IPS-11a (cell line): ENCODE measurements around the gene TIPARP.
"Not testable (repeated sequence)": the region's sequence is repeated elsewhere in the genome, so short reads cannot be mapped to it uniquely, and the experiment has no call there.

Source experiments
- H3K4me3 ChIP-seq: one replicate; pipeline ENCODE4 v1.5.1; 2013; ENCODE audit warnings: low read depth, low read length, control low read depth

TIPARP gene

DNA sequence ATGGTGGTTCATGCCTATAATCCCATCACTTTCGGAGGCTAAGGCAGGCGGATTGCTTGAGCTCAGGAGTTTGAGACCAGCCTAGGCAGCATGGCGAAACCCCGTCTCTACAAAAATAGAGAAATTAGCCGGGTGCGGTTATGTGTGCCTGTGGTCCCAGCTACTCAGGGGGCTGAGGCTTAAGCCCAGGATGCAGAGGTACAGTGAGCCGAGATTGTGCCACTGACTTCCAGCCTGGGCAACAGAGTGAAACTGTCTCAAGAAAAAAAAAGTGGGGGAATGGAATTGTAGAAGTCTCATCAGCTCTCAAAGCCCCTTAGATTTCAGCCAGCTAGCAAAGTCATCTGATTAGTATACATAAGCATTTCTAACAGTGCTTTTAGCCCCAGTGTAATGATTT lies 33.2 kb downstream of the TIPARP start:
- H3K4me3 ChIP-seq = no peak overlapping the region

DNA sequence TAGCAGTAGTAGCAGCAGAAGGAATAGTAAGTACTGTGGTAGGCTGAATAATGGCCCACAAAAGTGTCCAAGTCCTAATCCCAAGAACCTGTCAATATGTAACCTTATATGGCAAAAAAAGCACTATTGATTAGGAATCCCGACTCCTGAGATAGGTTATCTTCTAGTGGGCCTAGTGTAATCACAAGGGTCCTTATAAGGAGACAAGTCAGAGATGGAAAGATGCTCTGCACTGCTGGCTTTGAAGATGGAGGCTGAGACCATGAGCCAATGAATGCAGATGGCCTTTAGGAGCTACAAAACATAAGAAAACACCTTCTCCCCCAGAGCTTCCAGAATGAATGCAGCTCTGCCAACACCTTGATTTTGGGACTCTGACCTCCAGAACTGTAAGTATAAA lies 36.0 kb downstream of the TIPARP start:
- H3K4me3 ChIP-seq = no peak overlapping the region

DNA sequence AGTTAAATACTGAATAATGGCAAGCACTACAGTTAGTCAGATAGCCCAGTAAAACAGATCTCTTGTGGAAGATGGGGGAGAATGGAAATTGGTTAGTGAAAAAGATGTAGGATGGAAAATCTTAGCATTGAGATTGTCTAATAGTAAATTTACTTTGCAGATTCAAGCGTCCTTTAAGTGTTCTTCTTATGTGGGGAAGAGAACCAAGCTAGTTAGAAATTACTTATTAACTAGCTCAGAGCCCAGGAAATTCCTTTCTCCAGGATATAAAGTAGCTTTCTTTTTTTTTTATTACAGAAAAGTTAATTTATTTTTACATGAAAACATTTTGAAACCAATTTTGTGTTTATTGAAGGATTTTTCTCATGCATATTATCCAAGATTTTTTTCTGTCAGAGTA lies 36.7 kb downstream of the TIPARP start:
- H3K4me3 ChIP-seq = no peak overlapping the region

DNA sequence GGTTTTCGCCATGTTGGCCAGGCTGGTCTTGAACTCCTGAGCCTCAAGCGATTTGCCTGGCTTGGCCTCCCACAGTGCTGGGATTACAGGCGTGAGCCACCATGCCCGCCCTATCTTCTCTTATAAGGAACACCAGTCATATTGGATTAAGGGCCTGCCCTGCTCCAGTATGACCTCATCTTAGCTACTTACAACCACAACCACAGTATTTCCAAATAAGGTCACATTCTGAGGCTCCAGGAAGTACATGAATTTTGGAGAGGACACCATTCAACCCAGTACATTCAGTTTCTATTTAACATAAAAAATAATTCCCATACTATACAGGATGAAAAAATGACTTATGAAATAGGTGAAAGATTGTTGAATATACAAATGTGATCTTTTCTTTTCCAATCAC lies 37.6 kb downstream of the TIPARP start:
- not testable (repeated sequence) for H3K4me3 ChIP-seq

DNA sequence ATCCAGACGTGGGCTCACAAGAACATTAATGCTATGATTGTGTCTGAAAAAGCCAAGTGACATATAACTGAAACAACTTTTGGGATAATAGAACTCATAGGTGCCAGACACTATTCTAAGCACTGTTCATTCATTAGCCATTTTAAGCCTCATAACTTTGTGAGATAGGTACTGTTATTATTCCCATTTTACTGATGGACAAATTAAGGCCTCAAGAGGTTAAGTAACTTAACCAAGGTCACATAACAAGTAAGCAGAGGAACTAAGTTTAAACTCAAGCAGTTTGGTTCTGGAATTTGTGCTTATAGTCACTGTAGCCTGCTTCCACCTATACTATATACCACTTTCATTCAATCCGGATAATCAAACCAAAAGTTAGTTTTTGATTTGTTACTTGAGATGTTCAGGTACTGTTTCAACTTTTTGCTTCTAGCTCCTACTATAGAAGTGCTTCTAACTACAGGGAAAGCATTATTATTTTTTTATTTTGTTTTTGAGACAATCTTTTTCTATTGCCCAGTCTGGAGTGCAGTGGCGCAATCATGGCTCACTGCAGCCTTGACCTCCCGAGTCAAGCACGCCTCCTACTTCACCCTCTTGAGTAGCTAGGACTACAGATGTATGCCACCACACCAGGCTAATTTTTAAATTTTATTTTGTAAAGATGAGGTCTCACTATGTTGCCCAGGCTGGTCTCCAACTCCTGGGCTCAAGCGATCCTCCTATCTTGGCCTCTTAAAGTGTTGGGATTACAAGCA lies 41.9 kb downstream of the TIPARP start:
- no peak overlapping the region for H3K4me3 ChIP-seq

DNA sequence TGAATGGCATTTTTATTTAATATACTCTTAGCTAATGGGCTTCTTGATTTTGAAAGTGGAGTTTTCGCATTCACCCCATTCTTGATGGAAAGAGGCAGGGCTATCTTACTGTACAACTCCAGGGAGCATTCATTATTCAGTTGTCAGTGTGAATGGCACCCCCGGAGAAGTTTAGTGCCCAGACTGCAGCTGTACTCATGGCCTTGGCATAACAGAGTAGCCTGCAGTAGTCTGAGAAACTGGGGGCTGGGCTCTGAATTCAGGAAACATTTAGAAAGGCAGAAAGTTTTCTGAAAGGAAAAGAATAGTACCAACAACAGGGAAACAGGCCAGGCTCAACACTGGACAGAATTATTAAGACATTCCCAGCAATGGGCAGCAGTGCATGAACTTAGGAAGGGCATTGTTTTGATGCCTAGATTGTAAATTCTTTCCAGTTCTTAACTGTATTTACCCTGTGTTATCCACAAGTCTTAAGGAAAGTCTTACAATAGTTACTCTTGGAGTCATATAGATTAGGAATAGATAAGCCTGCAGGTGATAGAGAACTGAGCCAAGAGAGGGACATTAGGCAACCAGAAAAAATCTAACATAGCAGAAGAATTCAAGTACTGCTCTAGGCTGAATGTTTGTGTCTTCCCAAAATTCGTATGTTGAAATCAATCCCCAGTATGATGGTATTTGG lies 44.4 kb downstream of the TIPARP start:
- no peak overlapping the region for H3K4me3 ChIP-seq

DNA sequence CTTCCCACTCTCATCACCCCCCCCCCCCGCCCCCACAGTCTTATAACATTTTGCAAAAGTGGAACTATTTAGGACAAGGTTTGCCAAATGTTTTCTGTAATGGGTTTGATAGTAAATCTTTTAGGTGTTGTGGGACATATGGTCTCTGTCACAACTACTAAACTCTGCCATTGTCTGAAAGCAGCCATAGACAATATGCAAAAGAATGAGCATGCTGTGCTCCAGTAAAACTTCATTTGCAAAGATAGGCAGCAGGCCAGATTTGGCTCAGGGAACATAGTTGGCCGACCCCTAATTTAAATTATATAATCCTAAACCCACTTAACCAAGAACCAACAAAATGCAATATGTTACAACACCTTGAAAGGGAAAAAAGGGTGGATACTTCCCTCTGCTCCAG lies 46.4 kb downstream of the TIPARP start:
- H3K4me3 ChIP-seq = no peak overlapping the region

DNA sequence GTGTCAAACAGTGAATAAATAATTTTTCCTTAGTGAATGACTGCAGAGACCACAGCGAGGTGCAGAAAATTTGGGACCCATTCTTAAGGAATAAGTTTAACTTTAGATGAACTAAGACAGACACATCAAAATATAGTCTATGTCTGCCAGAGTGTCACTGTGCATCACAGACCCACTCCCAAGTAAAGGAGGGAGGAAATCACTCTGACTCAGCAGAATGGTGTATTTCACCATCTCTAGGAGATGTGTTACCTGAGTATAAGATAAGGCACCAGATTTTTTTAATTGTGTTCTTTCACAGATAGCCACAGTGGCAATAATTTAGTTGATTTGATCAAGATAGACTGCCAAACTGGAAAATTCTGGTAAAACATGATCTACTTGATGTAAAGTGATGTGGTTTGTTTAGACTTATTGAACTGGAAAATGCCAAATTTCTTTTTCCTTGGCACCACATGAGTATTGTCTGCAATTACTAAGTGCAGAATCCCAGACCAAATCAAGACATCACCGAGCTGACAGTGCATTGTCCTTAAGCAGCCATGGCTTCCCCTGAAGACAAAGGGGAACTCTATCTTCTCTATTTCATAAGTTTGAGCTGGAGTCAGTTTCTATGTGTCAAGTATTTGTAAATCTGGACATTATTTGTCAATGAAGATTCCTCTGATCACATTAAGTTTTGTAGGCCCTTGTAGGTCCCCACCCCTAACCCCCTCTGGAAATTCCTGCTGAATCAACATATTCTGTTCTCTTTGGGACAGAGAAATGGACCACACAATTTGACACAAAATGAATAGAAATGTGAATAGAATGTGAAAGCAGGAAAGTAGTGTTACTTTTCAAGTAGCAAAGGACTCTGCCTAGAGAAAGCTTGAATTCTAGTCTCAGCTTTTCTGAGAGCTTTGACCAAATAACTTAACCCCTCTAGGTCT lies 47.6 kb downstream of the TIPARP start:
- H3K4me3 ChIP-seq = no peak overlapping the region

DNA sequence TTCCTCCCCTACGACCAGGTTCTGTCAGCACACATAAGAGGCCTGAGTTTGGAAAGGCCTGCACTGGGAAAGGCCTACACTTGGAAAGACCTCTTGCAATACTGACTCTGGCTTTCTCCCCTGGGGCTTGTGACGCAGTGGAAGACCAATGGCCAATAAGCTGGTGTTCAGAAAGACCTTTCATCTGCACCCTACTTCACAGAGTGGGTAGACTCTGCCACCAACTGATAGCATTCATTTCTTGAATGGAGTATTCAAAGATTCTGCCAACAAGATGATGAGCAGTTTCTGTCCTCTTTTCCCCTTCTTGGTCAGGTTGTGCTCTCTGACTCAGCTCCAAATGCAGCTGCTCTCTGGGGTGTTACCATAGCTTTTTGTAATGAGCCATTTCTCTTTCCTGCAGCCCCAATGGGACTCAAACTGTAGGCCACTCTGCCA lies 48.8 kb downstream of the TIPARP start:
- no peak overlapping the region for H3K4me3 ChIP-seq

DNA sequence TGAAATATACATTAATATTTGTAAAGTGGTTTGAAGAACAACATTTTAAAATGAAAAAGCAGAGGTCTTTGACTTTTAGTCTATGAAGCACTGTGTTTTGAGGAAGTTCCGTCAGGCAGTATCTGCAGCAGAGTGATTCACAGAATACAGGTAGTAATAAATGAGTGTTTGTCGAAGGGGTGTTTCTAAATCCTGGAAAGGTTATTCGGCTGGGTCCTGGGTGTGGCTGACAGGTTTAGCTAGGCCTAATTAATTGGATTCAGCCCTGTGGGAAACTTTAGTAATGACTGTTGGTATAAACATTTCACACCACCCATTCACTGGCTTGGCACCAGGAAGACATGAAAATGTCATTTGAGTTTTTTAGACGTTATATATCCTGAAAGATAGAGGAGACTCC lies 51.3 kb downstream of the TIPARP start:
- no peak overlapping the region for H3K4me3 ChIP-seq

DNA sequence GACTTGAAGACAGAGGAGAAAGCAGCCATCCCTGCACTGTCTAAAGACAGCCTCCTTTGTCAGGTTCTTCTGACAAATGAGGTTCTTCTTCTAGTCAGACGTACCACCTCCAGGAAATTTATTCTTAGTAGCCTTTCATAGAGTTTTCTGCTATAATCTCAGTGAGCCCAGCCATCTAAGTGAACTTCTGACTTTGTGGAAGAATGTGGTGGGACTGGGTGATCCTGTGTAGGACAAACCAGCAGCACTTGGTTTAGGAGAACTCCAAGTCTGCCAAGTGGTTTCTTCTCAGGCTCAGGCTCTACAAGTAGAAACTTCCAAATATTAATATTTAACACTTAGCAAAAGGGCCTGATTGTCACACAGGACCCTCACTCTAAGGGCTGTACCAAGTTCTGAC lies 52.1 kb downstream of the TIPARP start:
- H3K4me3 ChIP-seq = no peak overlapping the region

DNA sequence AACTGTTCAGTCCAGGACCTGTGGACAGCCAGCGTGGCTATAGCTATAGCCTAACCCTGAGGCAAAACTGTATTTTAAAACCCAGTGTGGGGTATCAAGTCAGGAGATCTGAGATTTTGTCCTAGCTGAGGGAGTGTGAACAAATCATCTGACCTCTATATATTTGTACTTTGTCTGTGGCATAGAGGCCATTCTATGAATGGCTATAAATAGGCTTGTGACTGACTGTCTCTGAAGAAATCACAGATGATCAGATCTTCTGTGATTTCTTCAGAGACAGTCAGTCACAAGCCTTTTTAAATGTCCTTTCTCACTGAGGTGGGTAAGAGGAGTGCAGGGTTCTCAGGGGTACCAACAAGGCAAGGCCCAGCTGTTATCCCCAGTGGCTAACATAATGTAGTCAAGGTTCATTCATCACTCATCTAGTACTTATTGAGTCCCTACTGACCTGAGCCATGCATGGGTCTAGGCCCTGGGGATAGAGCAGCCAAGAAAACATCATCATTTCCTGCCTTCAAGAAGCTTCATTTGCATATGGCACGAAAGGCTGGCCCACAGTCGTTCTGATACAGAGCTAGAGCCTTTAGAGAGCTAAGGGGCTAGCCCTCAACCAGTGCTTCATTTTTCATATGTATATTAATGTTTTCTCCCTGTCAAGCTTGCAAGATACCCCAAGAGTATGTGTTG lies 53.3 kb downstream of the TIPARP start:
- H3K4me3 ChIP-seq = no peak overlapping the region

DNA sequence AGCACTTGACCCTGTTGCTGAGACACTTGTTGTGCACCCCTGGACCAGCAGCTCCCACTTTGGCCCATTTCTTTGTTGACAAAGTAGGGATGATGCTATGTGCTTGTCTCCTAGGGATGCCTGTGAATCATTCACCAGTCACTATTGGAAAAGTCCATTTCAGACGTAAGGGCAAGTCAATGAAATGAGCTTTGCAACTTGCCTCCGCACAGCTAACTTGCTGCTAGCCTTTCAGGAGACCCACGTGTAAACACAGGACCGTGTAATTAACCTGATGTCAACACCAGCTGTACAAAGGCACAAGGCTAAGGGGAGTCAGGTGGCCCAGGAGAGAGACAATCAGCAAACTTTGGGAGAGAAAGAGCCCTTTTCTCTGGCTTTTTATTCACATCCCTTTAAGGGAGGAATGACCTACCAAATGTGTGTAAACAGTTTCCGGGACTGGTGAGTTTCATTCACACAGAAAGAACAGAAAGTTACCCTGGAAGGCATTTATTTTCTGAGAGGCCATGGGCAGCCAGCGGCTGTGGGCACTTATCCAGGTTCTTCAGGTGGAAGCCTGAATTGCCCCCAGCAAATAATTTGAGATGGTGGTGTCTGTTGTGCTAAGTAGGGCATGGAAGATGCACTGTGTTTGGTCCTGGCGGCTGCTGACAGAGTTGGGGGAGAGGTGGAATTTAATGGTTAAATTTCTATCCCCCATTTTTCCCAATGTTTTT lies 54.0 kb downstream of the TIPARP start:
- no peak overlapping the region for H3K4me3 ChIP-seq

DNA sequence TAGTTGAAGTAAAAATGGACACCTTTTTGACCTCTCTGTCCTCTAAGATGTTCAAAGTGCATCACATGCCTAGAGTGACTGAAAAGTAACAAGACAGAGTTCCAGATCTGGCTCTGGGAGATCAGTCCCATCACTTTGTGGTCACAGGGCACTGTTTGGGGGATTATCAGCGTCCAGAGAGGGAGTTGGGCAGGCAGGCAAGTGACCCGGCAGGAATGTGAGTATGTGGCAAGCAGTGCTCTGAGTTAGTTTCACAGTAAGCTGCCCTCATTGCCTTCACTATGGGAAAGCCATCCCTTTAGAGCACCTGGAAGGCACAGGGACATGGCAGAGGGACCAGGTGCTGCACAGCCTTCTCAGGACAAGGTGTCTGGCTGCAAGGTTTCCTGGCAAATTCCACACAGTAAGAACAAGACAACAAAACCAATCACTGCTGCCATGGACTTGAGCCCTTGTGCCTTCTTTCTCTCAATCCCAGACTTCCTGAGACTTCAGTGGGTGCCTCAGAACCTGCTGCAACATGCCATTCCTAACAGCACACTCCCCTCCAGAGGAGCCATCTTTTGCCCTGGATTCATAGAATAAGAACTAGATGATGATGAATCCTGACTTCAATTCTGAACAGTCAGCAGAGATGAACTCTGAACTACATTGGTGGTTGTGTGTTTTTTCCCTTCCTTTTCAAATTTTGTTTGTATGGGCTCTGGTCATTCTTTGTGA lies 55.2 kb downstream of the TIPARP start:
- no peak overlapping the region for H3K4me3 ChIP-seq

DNA sequence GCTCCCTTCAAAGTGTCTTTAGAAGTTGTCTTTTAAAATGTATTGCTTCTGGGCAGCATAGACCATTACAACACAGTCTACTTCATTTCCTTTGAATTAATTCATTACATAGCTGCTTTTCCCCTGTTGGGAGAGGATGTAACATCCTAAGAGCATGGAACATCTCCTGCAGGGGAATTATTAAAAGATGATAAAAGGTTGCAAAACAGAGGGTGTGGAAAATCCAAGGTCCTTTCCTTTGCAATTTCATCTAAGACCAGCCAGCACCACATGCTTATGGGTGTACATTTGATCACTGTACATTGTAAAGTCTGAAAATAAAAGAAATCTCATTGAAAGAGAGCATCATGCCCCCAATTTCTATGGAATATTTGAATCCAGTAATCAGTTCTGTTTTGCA lies 57.4 kb downstream of the TIPARP start:
- no peak overlapping the region for H3K4me3 ChIP-seq

DNA sequence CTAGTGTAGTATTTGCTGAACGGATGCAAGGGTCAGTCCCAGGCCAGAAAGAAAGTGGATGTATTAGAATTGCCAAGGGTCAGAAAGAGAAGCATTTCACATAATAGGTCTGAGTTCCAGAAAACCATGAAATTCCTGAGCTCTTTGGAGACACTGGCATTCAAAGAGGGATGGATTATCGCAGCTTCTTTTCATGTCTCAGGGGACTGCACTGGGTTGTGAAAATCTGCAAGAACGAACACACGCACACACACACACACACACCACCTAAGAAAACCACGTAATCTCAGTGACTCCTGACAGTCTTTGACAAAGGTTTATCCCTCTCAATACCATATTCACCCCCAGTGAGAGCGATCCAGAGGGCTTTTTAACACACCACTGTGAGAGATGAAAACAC lies 57.9 kb downstream of the TIPARP start:
- no peak overlapping the region for H3K4me3 ChIP-seq

DNA sequence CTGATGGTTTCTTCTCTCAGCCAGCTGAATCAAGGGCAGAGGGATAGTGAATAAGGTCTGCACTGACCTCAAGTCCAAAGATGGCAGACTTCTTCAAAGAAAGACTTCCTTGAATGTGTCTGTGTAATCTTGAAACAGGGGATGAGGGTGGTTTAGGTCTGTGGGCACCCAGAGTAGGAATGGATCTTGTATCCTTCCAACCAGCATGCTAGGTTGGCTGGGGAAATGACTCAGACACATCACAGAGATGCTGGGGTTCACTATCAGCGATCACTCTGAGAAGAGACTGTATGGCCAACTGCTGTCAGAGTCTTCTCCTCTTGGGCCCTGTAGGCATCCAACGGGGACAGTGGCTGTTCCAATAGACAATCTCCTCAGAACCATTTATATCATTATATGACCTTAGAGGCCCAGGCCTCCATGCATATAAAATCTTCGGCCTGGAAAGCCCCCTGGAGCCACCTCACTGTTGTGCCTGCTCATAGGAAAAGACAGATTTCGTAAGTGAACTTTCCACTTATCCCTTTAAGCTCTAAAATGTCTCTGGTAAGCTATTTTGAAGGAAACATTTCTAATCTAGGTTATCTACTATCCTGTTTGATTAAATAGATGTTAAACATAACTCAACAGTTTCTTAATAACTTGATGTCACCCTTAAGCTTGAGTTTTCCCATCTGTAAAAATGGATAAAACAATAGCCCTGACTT lies 58.5 kb downstream of the TIPARP start:
- H3K4me3 ChIP-seq = no peak overlapping the region

DNA sequence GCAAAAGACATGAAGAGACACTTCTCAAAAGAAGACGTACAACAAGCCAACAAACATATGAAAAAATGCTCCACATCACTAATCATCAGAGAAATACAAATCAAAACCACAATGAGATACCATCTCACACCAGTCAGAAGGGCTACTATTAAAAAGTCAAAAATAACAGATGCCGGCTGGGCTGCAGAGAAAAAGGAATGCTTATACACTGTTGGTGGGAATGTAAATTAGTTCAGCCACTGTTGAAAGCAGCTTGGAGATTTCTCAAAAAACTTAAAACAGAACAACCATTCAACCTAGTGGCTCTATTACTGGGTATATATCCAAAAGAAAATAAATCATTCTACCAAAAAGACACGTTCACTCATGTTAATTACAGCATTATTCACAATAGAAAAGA lies 60.3 kb downstream of the TIPARP start:
- not testable (repeated sequence) for H3K4me3 ChIP-seq

DNA sequence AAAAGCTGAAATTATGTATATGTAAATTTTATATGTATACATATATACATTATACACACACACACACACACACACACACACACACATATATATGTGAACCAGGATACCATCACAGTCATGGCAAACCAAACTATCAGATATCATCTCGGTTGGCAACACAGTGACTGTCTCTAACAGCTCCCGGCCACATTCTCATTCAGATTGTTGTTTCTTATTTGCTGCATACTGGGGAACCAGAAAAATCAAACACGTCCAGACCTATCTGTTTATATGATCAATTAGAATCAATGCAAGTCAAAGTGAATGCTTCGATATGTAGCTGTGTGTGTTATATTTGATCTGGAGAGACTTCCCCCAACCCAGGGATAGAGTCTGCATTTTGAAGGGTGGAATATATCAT lies 61.1 kb downstream of the TIPARP start:
- no peak overlapping the region for H3K4me3 ChIP-seq
